Sigmoid colon (tissue), 7 donors: ENCODE data around the gene ATP5F1D. TPM values are rescaled to one million over a fixed set of nuclear protein-coding genes. Genes with fewer than 3 reads are reported as not detected.

Experiments used
- DNase-seq: peaks from one replicate; pipeline ENCODE4 v3.0.0-alpha.2; 2019
- H3K27ac ChIP-seq, 4 donors: fragments of 200-600 bp; sonication (generic); one replicate each; pipeline ENCODE4 v1.5.1; 2016 to 2019; ENCODE audit warnings: mild to moderate bottlenecking in 1 of 4
- H3K27me3 ChIP-seq, 3 donors: fragments of 200-600 bp; sonication (generic); one replicate each; pipeline ENCODE4 v1.5.1; 2019; ENCODE audit warnings: mild to moderate bottlenecking in 1 of 3
- H3K36me3 ChIP-seq, 4 donors: fragments of 200-600 bp; sonication (generic); one replicate each; pipeline ENCODE4 v1.5.1; 2016 to 2019
- H3K4me1 ChIP-seq, 4 donors: fragments of 200-600 bp; sonication (generic); one replicate each; pipeline ENCODE4 v1.5.1; 2017 to 2019
- H3K4me3 ChIP-seq, 4 donors: fragments of 200-600 bp; sonication (generic); one replicate each; pipeline ENCODE4 v1.5.1; 2017 to 2019; ENCODE audit warnings: mild to moderate bottlenecking in 2 of 4, moderate library complexity in 1 of 4
- H3K9me3 ChIP-seq, 4 donors: fragments of 200-600 bp in 3 of 4; sonication (generic) in 3 of 4; one replicate each; pipeline versions ENCODE4 v1.5.1 to v1.6.1; 2013 to 2019
- CTCF ChIP-seq, 4 experiments: fragments of 450-650 bp in 3 of 4; fragments of 200-600 bp in 1 of 4; IDR thresholded peaks; one replicate each; pipeline ENCODE4 v1.5.1; 2016 to 2019; ENCODE audit warnings: antibody characterized with exemption in 4 of 4, mild to moderate bottlenecking in 3 of 4, moderate library complexity in 2 of 4
- EP300 ChIP-seq, 4 donors: sonication (generic); formaldehyde crosslinking; IDR thresholded peaks; one replicate each; pipeline ENCODE4 v1.6.1; 2017; ENCODE audit warnings: antibody characterized with exemption in 4 of 4
- POLR2A ChIP-seq, 2 donors: fragments of 450-650 bp; IDR thresholded peaks; one replicate each; pipeline ENCODE4 v1.6.1; 2016; ENCODE audit warnings: antibody characterized with exemption in 2 of 2, mild to moderate bottlenecking in 2 of 2, moderate library complexity in 2 of 2
- POLR2AphosphoS5 ChIP-seq, 4 donors: sonication (generic); formaldehyde crosslinking; IDR thresholded peaks; one replicate each; pipeline ENCODE4 v1.6.1; 2017; ENCODE audit warnings: antibody characterized with exemption in 4 of 4
- WGBS, 2 donors: extraction: QIAGEN DNeasy Blood & Tissue Kit; methylation state at CpG; one replicate each; pipeline ENCODE4 v1.1.7; 2013; 5-methylcytosine and 5-hydroxymethylcytosine counted together
- intact Hi-C: fragments of 100-400 bp; cut with DNase I; formaldehyde crosslinking; loops from one replicate; pipeline ENCODE4 v1.15.1; 2023
- polyA plus RNA-seq, 3 donors: library from polyadenylated mRNA; stranded (reverse); fragments of 200-250 nt; gene quantifications; one replicate each; pipeline ENCODE4 v1.2.3, GENCODE V29; 2013
- total RNA-seq, 4 donors: library from RNA; depleted of rRNA; stranded (reverse); fragments of >200 nt; gene quantifications; one replicate each; pipeline ENCODE4 v1.1.0, GENCODE V29; 2016
- donor health status: healthy with polysubstance abuse.
- donor health status: Bipolar disorder and iron deficiency.
- donor health status: healthy.

ATP5F1D gene
- total and polyA plus RNA-seq, 7 donors: 74.7 to 390 (median 112) TPM

DNA sequence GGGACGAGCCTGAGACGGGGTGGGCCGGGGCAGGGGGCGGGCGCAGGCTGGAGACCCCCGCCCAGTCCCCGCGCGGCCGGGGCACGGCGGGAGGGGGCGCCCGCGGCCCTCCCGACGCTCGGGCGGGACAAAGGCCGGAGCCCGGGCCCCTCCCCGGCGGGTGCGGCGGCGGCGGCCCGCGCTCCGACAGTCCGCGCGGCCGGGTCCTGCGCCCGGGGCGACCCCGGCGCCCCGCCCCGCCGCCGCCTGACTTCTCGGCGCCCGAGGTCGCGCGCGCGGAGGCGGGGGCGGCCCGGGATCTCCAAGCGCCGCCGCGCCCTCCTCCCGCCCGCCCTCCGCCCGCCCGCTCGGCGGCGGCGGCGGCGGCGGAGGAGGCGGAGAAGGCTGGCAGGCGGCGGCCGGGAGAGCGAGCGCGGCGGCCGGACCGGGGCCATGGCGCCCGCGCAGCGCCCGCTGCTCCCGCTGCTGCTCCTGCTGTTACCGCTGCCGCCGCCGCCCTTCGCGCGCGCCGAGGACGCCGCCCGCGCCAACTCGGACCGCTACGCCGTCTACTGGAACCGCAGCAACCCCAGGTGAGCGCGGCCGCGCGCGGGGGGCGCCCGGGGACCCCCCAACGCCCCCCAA, 44.3 kb downstream of the ATP5F1D start, which contains the start of gene EFNA2:
Gene EFNA2, plus strand, starts transcription at position 137 of the 624 bp plus-strand sequence. Its CDS starts 296 bp downstream, at position 433.
- H3K36me3 ChIP-seq: no peaks in the 10 kb centered on the region
- peaks cover 0 to 10% (median 5%) of the 10 kb centered on the region in 4 donors for H3K4me1 ChIP-seq
- no peaks in the 10 kb centered on the region for H3K9me3 ChIP-seq
- 1% methylated on average over 113 of the region's 113 CpGs for WGBS, 2 donors
- intact Hi-C loops: no loop called here
- TF ChIP-seq POLR2A (IDR thresholded peaks at IDR 0.05) (no peak), POLR2AphosphoS5 (IDR thresholded peaks at IDR 0.05) (no peak), EP300 (IDR thresholded peaks at IDR 0.05) (no peak), CTCF (IDR thresholded peaks at IDR 0.05) (no peak)
- no peak within 1 kb of the TSS for H3K27ac ChIP-seq
- H3K4me3 ChIP-seq: peak within 1 kb of the TSS in 2 of 4 donors; percentile 8 to 10
- no peak for DNase-seq
- peaks cover 50 to 79% (median 73%) of the 10 kb centered on the region in 3 donors for H3K27me3 ChIP-seq

DNA sequence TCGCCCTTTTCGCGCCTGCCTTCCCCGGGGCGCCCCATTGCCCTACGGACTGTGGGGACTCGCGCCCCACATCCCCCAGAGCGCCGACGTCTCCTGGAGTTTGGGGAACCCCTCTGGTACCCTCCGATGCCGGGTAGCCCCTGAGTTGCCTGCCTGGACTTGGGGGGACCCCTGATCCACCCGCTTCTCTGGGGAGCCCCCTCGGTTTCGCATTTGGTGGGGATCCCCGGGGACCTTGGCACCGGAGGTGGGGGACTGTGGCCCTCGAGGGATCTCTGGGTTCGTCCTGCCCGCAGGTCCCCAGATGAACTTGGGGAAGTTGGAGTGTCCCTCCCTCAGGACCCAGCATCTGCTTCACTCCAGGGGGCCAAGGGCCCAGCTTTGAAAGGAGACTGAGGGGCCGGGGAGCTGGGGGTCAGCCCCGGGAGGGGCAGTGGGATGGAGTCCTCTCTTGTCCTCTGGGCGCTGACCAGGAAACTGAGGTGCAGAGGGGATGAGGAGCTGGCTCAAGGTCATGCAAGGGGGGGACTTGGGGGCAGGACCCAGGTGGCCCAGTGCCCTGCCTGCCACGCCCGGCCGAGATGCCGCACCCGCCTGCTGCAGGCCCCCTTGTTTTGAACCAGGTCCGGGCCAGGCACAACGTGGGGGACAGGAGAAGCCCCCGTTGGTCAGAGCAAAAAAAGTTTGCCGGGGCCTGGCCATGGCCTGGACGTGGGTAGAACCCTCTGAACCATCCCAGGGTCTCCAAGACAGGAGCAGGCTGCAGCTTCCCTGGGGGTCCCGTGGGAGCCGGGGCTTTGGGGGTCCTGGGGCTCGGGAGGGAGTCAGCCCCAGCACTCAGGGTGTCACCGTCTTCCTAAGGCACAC, 45.2 kb downstream of the ATP5F1D start:
- peaks cover 50 to 87% (median 82%) of the 10 kb centered on the region in 3 donors for H3K27me3 ChIP-seq
- DNase-seq: no peak
- H3K27ac ChIP-seq: no peak overlapping the region
- WGBS, 2 donors: 8 to 31% methylated on average over 38 of the region's 38 CpGs
- H3K9me3 ChIP-seq: no peaks in the 10 kb centered on the region
- peak overlapping the region in 1 of 4 donors; percentile 8 for H3K4me3 ChIP-seq
- TF ChIP-seq EP300 (IDR thresholded peaks at IDR 0.05) (no peak), CTCF (IDR thresholded peaks at IDR 0.05) (no peak), POLR2A (IDR thresholded peaks at IDR 0.05) (no peak), POLR2AphosphoS5 (IDR thresholded peaks at IDR 0.05) (no peak)
- intact Hi-C loops: no loop called here
- peaks cover 0 to 10% (median 5%) of the 10 kb centered on the region in 4 donors for H3K4me1 ChIP-seq
- H3K36me3 ChIP-seq: no peaks in the 10 kb centered on the region

DNA sequence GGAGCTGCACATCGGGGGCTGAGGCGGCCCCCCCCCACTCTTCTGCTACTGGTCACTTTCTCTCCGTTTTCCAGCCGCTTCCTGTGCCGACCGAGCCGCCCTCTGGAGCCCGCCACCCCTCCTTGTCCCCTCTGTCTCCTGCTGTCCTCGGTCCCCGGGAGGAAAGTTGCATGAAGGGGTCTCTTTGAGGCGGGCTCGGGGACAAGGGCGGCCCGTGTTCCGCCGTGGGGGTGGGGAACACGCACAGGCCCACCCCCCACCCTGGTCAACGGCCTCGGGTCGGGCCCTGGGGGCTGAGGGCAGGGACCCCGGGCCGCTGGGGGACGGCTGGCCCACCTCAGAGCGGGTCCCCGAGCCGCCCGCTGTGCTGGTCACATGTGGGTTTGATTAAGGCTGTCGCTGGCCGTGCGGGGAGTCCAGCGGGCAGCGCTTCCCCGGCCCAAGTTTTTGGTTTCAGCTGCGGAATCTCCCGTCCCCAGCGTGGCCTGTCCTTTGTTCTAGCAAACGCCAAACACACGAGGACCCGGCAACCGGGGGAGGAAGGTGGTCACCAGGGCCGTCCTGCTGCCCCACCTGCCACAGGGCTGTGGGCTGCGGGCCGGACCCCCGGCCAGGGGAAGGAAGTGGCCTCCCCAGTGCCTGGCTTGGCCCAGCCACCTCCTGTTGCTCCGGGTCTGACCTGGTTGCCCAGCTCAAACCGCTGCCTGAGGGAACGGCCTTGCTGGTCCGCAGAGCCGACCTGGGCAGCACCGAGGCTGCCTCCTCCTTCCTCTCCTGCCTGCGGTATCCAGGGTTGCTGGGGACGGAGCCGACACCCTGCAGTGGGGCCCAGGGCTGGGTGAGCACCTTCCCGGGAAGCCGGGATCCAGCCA, 46.0 kb downstream of the ATP5F1D start:
- H3K27ac ChIP-seq: no peak overlapping the region
- peaks cover 50 to 96% (median 90%) of the 10 kb centered on the region in 3 donors for H3K27me3 ChIP-seq

More for the DNA sequence above, 46.0 kb downstream of the ATP5F1D start:
- intact Hi-C loops: no loop called here
- H3K4me1 ChIP-seq: peaks cover 0 to 10% (median 5%) of the 10 kb centered on the region in 4 donors
- TF ChIP-seq CTCF (IDR thresholded peaks at IDR 0.05) (no peak), POLR2AphosphoS5 (IDR thresholded peaks at IDR 0.05) (no peak), EP300 (IDR thresholded peaks at IDR 0.05) (no peak), POLR2A (IDR thresholded peaks at IDR 0.05) (no peak)
- 40 to 60% methylated on average over 55 of the region's 55 CpGs for WGBS, 2 donors
- no peaks in the 10 kb centered on the region for H3K9me3 ChIP-seq
- no peaks in the 10 kb centered on the region for H3K36me3 ChIP-seq
- H3K4me3 ChIP-seq: no peak overlapping the region
- DNase-seq: no peak
